HEK293 (cell line): ENCODE results near the gene TMEM145.

ENCODE experiments used
- CTCF ChIA-PET: fragments of 350-600 bp; formaldehyde crosslinking; extraction: SDS; loops from one replicate; lab custom pipeline; 2021; ENCODE audit warnings: antibody characterized with exemption; lab: Yijun Ruan, JAX
- POLR2A ChIA-PET: fragments of 300-600 bp; formaldehyde crosslinking; extraction: SDS; loops from one replicate; lab custom pipeline; 2020; ENCODE audit warnings: antibody characterized with exemption, inconsistent platforms; lab: Yijun Ruan, JAX
- H3K27ac ChIP-seq: fragments of 200-500 bp; sonication (Bioruptor generic); 2 replicates; pipeline ENCODE4 v1.5.1; 2014; ENCODE audit warnings: low read depth, low read length, control low read depth, inconsistent platforms; ENCODE audit errors: extremely low read depth
- H3K36me3 ChIP-seq, 2 experiments: fragments of 200-500 bp in 1 of 2; sonication (Bioruptor generic) in 1 of 2; 1 replicate in 1 of 2; 2 replicates in 1 of 2; pipeline ENCODE4 v1.5.1; 2014 to 2017; ENCODE audit warnings: inconsistent platforms in 2 of 2, low read length in 2 of 2; ENCODE audit not compliant: control insufficient read depth in 2 of 2, insufficient read depth in 1 of 2
- H3K4me1 ChIP-seq: fragments of 200-500 bp; sonication (Bioruptor generic); 2 replicates; pipeline ENCODE4 v1.5.1; 2014; ENCODE audit warnings: mild to moderate bottlenecking, low read length, inconsistent platforms; ENCODE audit not compliant: control insufficient read depth, insufficient read depth
- H3K4me3 ChIP-seq: 2 replicates; pipeline ENCODE4 v1.5.1; 2011; ENCODE audit warnings: low read depth, mild to moderate bottlenecking, control low read depth, low read length, moderate library complexity
- H3K9me3 ChIP-seq: fragments of 200-500 bp; sonication (Bioruptor generic); 2 replicates; pipeline ENCODE4 v1.5.1; 2014; ENCODE audit warnings: low read depth, low read length, inconsistent platforms; ENCODE audit not compliant: control insufficient read depth, insufficient read depth
- GLI2 ChIP-seq: fragments of 450-650 bp; formaldehyde crosslinking; IDR thresholded peaks from 2 replicates; pipeline ENCODE4; 2017; ENCODE audit warnings: missing biosample characterization, missing genetic modification characterization, low read depth, borderline replicate concordance
- KLF7 ChIP-seq: fragments of 450-650 bp; formaldehyde crosslinking; IDR thresholded peaks from 2 replicates; pipeline ENCODE4 v1.5.1; 2016; ENCODE audit warnings: missing biosample characterization, missing genetic modification characterization, borderline replicate concordance
- MZF1 ChIP-seq: fragments of 450-650 bp; formaldehyde crosslinking; IDR thresholded peaks from 2 replicates; pipeline ENCODE4 v1.5.1; 2017; ENCODE audit warnings: missing biosample characterization, missing genetic modification characterization, borderline replicate concordance
- OVOL3 ChIP-seq: fragments of 450-650 bp; formaldehyde crosslinking; IDR thresholded peaks from 2 replicates; pipeline ENCODE4 v1.5.1; 2016; ENCODE audit warnings: missing biosample characterization, missing genetic modification characterization
- PRDM1 ChIP-seq: fragments of 450-650 bp; formaldehyde crosslinking; IDR thresholded peaks from 2 replicates; pipeline ENCODE4; 2016; ENCODE audit warnings: missing biosample characterization, missing genetic modification characterization
- ZBTB17 ChIP-seq: fragments of 450-650 bp; formaldehyde crosslinking; IDR thresholded peaks from 2 replicates; pipeline ENCODE4 v1.5.1; 2016; ENCODE audit warnings: missing biosample characterization, missing genetic modification characterization
- ZBTB7A ChIP-seq: fragments of 450-650 bp; formaldehyde crosslinking; IDR thresholded peaks from 2 replicates; pipeline ENCODE4 v1.5.1; 2016; ENCODE audit warnings: low read depth, missing biosample characterization, missing genetic modification characterization
- ZEB2 ChIP-seq: fragments of 450-650 bp; formaldehyde crosslinking; IDR thresholded peaks from 2 replicates; pipeline ENCODE4 v1.5.1; 2016; ENCODE audit warnings: missing biosample characterization, missing genetic modification characterization
- ZNF112 ChIP-seq: fragments of 450-650 bp; formaldehyde crosslinking; IDR thresholded peaks from 2 replicates; pipeline ENCODE4 v1.5.0; 2017; ENCODE audit warnings: missing biosample characterization, missing genetic modification characterization
- ZNF157 ChIP-seq: fragments of 450-650 bp; formaldehyde crosslinking; IDR thresholded peaks from 2 replicates; pipeline ENCODE4 v1.5.1; 2016; ENCODE audit warnings: missing biosample characterization, missing genetic modification characterization
- ZNF174 ChIP-seq: fragments of 450-650 bp; formaldehyde crosslinking; IDR thresholded peaks from 2 replicates; pipeline ENCODE4 v1.5.0; 2017; ENCODE audit warnings: missing biosample characterization, mild to moderate bottlenecking, missing genetic modification characterization
- ZNF280C ChIP-seq: fragments of 450-650 bp; formaldehyde crosslinking; IDR thresholded peaks from 2 replicates; pipeline ENCODE4 v1.5.1; 2016; ENCODE audit warnings: missing biosample characterization, missing genetic modification characterization
- ZNF366 ChIP-seq: fragments of 450-650 bp; formaldehyde crosslinking; conservative IDR thresholded peaks from 2 replicates; pipeline ENCODE4 v1.5.1; 2016; ENCODE audit warnings: missing biosample characterization, missing genetic modification characterization
- ZNF37A ChIP-seq: fragments of 450-650 bp; IDR thresholded peaks from 2 replicates; pipeline ENCODE4 v1.5.1; 2018; ENCODE audit warnings: missing biosample characterization, missing genetic modification characterization
- ZNF391 ChIP-seq: fragments of 450-650 bp; formaldehyde crosslinking; IDR thresholded peaks from 2 replicates; pipeline ENCODE4 v1.5.1; 2016; ENCODE audit warnings: low read depth, missing biosample characterization, missing genetic modification characterization, borderline replicate concordance
- ZNF518A ChIP-seq: fragments of 450-650 bp; formaldehyde crosslinking; conservative IDR thresholded peaks from 2 replicates; pipeline ENCODE4 v1.5.1; 2016; ENCODE audit warnings: low read depth, missing biosample characterization, missing genetic modification characterization
- ZNF548 ChIP-seq: fragments of 450-650 bp; formaldehyde crosslinking; IDR thresholded peaks from 2 replicates; pipeline ENCODE4 v1.5.1; 2016; ENCODE audit warnings: missing biosample characterization, missing genetic modification characterization
- ZNF654 ChIP-seq: fragments of 450-650 bp; formaldehyde crosslinking; IDR thresholded peaks from 2 replicates; pipeline ENCODE4 v1.5.1; 2016; ENCODE audit warnings: low read depth, missing biosample characterization, missing genetic modification characterization
- ZSCAN16 ChIP-seq: fragments of 450-650 bp; formaldehyde crosslinking; IDR thresholded peaks from 2 replicates; pipeline ENCODE4 v1.5.1; 2016; ENCODE audit warnings: missing biosample characterization, missing genetic modification characterization
- ZSCAN4 ChIP-seq: fragments of 450-650 bp; formaldehyde crosslinking; IDR thresholded peaks from 2 replicates; pipeline ENCODE4 v1.5.1; 2017; ENCODE audit warnings: missing biosample characterization, missing genetic modification characterization
- TF ChIP-seq, protein P1 (sequence below): fragments of 450-650 bp; formaldehyde crosslinking; IDR thresholded peaks from 2 replicates; pipeline ENCODE4 v1.5.1; 2016; ENCODE audit warnings: missing biosample characterization, missing genetic modification characterization

TMEM145 gene

GRCh38 chr19:42334697-42335373, 21.7 kb downstream of the TMEM145 start (continued):
- no peak for TF ChIP-seq ZNF280C (tag by site-specific recombination)
- peak; percentile 99 for TF ChIP-seq PRDM1 (tag by site-specific recombination)
- TF ChIP-seq ZBTB7A: no peak
- no peak for TF ChIP-seq ZEB2
- no peak for TF ChIP-seq MZF1 (tag by site-specific recombination)
- no peak for TF ChIP-seq ZNF548 (tag by site-specific recombination)
- no peak for TF ChIP-seq ZNF37A (tag by site-specific recombination)
- TF ChIP-seq, all 188 proteins: peak for 2

- Histone ChIP-seq H3K4me1 (peaks cover 2% of the 10 kb centered on the region), H3K27ac (no peak overlapping the region), H3K9me3 (no peaks in the 10 kb centered on the region), H3K4me3 (no peak overlapping the region), H3K36me3 (peaks cover 50 to 51% of the 10 kb centered on the region in 2 experiments)
- CTCF ChIA-PET: interaction anchor here (0.6 kb wide), 2 partner anchors 220 to 227 kb away, joined by 3 read pairs; no protein-coding TSS in a partner anchor
- POLR2A ChIA-PET: no interaction called here
- peak; percentile 93 for TF ChIP-seq PRDM1 (tag by site-specific recombination)
- peak; percentile 46; the same call in 1 of the 2 replicates for TF ChIP-seq ZBTB17 (tag by site-specific recombination)
- peak; percentile 37; the same call in 1 of the 2 replicates for TF ChIP-seq ZNF366 (tag by site-specific recombination)
- no peak for TF ChIP-seq ZNF112 (tag by site-specific recombination)
Measured at GRCh38 chr19:42335374-42335936, 22.3 kb downstream of the TMEM145 start.

DNA sequence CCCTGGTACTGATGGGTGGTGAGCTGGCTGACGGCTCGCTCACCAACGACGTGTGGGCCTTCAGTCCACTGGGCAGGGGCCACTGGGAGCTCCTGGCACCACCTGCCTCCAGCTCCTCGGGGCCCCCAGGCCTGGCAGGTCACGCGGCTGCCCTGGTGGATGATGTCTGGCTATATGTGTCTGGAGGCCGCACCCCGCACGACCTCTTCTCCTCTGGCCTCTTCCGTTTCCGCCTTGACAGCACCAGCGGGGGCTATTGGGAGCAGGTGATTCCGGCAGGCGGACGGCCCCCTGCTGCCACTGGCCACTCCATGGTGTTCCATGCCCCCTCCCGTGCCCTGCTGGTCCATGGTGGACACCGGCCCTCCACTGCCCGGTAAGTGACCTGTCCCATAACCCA, 22.9 kb downstream of the TMEM145 start:
- Histone ChIP-seq H3K9me3 (no peaks in the 10 kb centered on the region), H3K4me1 (no peaks in the 10 kb centered on the region), H3K4me3 (no peak overlapping the region), H3K27ac (no peak overlapping the region), H3K36me3 (peaks cover 50 to 56% of the 10 kb centered on the region in 2 experiments)
- POLR2A ChIA-PET: no interaction called here
- CTCF ChIA-PET: interaction anchor here (0.6 kb wide), 2 partner anchors 220 to 228 kb away, joined by 3 read pairs; no protein-coding TSS in a partner anchor
- TF ChIP-seq, protein P1, sequence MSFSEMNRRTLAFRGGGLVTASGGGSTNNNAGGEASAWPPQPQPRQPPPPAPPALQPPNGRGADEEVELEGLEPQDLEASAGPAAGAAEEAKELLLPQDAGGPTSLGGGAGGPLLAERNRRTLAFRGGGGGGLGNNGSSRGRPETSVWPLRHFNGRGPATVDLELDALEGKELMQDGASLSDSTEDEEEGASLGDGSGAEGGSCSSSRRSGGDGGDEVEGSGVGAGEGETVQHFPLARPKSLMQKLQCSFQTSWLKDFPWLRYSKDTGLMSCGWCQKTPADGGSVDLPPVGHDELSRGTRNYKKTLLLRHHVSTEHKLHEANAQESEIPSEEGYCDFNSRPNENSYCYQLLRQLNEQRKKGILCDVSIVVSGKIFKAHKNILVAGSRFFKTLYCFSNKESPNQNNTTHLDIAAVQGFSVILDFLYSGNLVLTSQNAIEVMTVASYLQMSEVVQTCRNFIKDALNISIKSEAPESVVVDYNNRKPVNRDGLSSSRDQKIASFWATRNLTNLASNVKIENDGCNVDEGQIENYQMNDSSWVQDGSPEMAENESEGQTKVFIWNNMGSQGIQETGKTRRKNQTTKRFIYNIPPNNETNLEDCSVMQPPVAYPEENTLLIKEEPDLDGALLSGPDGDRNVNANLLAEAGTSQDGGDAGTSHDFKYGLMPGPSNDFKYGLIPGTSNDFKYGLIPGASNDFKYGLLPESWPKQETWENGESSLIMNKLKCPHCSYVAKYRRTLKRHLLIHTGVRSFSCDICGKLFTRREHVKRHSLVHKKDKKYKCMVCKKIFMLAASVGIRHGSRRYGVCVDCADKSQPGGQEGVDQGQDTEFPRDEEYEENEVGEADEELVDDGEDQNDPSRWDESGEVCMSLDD (tag by site-specific recombination): no peak
- TF ChIP-seq OVOL3 (tag by site-specific recombination) (no peak), ZNF518A (no peak), ZNF157 (tag by site-specific recombination) (no peak), KLF7 (tag by site-specific recombination) (no peak), ZSCAN16 (tag by site-specific recombination) (no peak), ZSCAN4 (tag by site-specific recombination) (no peak), ZNF174 (tag by site-specific recombination) (no peak), ZNF391 (no peak), GLI2 (tag by site-specific recombination) (no peak), ZNF654 (tag by site-specific recombination) (no peak)
